ENCODE data around the gene IQGAP2. TPM values are rescaled to one million over a fixed set of nuclear protein-coding genes. Genes with fewer than 3 reads are reported as not detected.
A peak's percentile ranks its signal among the peaks of the same experiment; 100 is the strongest.

IQGAP2 gene
- total RNA-seq, 3 donors from 2014 or later (not counting 1 experiment from before 2014, with no cell fraction given): 172 to 218 (median 207) TPM

DNA sequence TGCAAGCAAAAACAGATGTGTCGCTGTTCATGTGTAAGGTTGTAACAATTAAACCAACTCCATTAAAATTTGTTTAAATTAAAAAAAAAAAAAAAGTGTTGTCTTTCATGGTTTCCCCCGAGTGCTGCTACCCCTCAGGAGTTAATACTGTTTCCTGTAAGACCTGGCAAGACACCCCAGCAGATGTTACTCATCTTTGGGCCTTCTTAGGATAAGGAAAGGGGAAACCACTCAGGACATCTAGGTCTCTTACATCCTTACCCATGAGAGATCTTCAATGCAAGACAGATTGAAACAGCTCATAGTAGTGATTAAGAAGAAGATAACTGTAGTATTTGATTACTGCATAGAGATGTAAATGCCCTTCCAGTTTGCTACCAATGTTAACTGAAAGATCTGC, 279.3 kb downstream of the IQGAP2 start:
- DNase-seq: no peak
- no peak for ATAC-seq
- Mint-ChIP-seq H3K4me1 (peaks cover 14 to 35% of the 10 kb centered on the region in 2 donors), H3K4me3 (no peak overlapping the region), H3K9me3 (no peaks in the 10 kb centered on the region), H3K27ac (peak overlapping the region; percentile 76 to 78), H3K36me3 (peaks cover 29% of the 10 kb centered on the region), H3K27me3 (ENCODE audit: low read depth in 2 of 2) (no peaks in the 10 kb centered on the region)
- H3K9me3 ChIP-seq (ENCODE audit: control insufficient read depth, insufficient read depth, low read length): no peaks in the 10 kb centered on the region
- no CpG with 5 or more reads among the region's 2 CpGs for WGBS (ENCODE audit: insufficient coverage)
- TF ChIP-seq, protein P1, sequence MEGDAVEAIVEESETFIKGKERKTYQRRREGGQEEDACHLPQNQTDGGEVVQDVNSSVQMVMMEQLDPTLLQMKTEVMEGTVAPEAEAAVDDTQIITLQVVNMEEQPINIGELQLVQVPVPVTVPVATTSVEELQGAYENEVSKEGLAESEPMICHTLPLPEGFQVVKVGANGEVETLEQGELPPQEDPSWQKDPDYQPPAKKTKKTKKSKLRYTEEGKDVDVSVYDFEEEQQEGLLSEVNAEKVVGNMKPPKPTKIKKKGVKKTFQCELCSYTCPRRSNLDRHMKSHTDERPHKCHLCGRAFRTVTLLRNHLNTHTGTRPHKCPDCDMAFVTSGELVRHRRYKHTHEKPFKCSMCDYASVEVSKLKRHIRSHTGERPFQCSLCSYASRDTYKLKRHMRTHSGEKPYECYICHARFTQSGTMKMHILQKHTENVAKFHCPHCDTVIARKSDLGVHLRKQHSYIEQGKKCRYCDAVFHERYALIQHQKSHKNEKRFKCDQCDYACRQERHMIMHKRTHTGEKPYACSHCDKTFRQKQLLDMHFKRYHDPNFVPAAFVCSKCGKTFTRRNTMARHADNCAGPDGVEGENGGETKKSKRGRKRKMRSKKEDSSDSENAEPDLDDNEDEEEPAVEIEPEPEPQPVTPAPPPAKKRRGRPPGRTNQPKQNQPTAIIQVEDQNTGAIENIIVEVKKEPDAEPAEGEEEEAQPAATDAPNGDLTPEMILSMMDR (IDR thresholded peaks at IDR 0.05): no peak
- no peak overlapping the region for H3K27ac ChIP-seq (ENCODE audit: low read length)
- no peaks in the 10 kb centered on the region for H3K27me3 ChIP-seq (ENCODE audit: control insufficient read depth, insufficient read depth, low read length)
- no peaks in the 10 kb centered on the region for H3K4me1 ChIP-seq (ENCODE audit: control insufficient read depth, insufficient read depth, low read length)
- intact Hi-C loops (cut with micrococcal nuclease): no loop called here
- peaks cover 55% of the 10 kb centered on the region for H3K36me3 ChIP-seq (ENCODE audit: control insufficient read depth, insufficient read depth, low read length)
- H3K4me3 ChIP-seq (ENCODE audit: low read length): no peak overlapping the region

GRCh38 chr5:76683816-76684731, 281.0 kb downstream of the IQGAP2 start:
- Mint-ChIP-seq H3K27me3 (ENCODE audit: low read depth in 2 of 2) (no peaks in the 10 kb centered on the region), H3K9me3 (no peaks in the 10 kb centered on the region), H3K4me1 (peaks cover 13 to 32% of the 10 kb centered on the region in 2 donors), H3K27ac (peak overlapping the region; percentile 76 to 78), H3K4me3 (no peak overlapping the region), H3K36me3 (peaks cover 37% of the 10 kb centered on the region)
- DNase-seq (no peak), ATAC-seq (no peak)
- 43% methylated on average over 5 of the region's 9 CpGs for WGBS (ENCODE audit: insufficient coverage)
- Histone ChIP-seq H3K9me3 (ENCODE audit: control insufficient read depth, insufficient read depth, low read length) (no peaks in the 10 kb centered on the region), H3K4me1 (ENCODE audit: control insufficient read depth, insufficient read depth, low read length) (no peaks in the 10 kb centered on the region), H3K4me3 (ENCODE audit: low read length) (no peak overlapping the region), H3K36me3 (ENCODE audit: control insufficient read depth, insufficient read depth, low read length) (peaks cover 50% of the 10 kb centered on the region), H3K27ac (ENCODE audit: low read length) (no peak overlapping the region), H3K27me3 (ENCODE audit: control insufficient read depth, insufficient read depth, low read length) (no peaks in the 10 kb centered on the region)
- TF ChIP-seq, protein P1 (IDR thresholded peaks at IDR 0.05): no peak
- intact Hi-C loops (cut with micrococcal nuclease): no loop called here

DNA sequence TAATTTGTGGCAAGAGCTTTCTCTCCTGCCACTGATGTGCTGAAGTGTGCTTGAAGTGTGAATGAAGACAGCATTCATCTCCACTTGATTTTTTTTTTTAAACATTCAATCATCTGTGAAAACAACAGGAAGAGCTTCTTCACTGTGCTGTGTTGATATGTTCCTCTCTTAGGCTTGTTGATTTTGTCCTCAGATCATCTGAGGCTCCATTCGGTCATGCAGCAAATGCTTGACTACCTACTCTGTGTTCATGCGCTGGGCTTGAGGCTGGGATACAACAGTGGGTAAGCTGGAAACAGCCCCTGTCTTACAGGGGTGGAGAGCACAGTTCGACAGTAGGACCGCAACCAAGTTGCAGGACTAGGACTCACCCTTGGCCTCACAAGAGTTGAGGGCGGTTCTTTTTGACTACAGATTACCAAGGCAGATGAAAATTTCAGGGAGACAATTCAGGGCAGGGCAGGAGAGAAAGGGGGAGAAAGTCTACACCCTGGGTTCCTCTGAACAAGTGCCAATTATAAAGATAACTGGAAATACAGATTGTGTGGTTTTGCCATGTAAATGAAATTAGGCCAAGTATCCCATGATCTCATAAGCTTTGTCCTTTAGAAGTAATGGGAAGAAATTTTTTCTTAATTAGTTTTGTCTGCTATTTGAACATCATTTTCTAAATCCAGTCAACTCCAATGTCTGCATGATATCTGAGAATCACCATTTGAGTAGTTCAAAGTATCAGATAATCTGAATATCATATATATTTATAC, 281.9 kb downstream of the IQGAP2 start:
- no peaks in the 10 kb centered on the region for H3K9me3 ChIP-seq (ENCODE audit: control insufficient read depth, insufficient read depth, low read length)
- TF ChIP-seq, protein P1 (IDR thresholded peaks at IDR 0.05): no peak
- H3K4me3 Mint-ChIP-seq: no peak overlapping the region
- H3K4me1 ChIP-seq (ENCODE audit: control insufficient read depth, insufficient read depth, low read length): no peaks in the 10 kb centered on the region
- WGBS (ENCODE audit: insufficient coverage): 89% methylated on average over 5 of the region's 5 CpGs
- no peaks in the 10 kb centered on the region for H3K9me3 Mint-ChIP-seq
- peaks cover 55% of the 10 kb centered on the region for H3K36me3 ChIP-seq (ENCODE audit: control insufficient read depth, insufficient read depth, low read length)
- intact Hi-C loops (cut with micrococcal nuclease): no loop called here
- H3K27ac Mint-ChIP-seq: peak overlapping the region; percentile 52 to 76
- H3K27me3 ChIP-seq (ENCODE audit: control insufficient read depth, insufficient read depth, low read length): no peaks in the 10 kb centered on the region
- no peaks in the 10 kb centered on the region for H3K27me3 Mint-ChIP-seq (ENCODE audit: low read depth in 2 of 2)
- no peak overlapping the region for H3K27ac ChIP-seq (ENCODE audit: low read length)
- DNase-seq (no peak), ATAC-seq (peak in 1 of 3 donors; percentile 18)
- H3K4me1 Mint-ChIP-seq: peaks cover 11 to 30% of the 10 kb centered on the region in 2 donors
- H3K4me3 ChIP-seq (ENCODE audit: low read length): no peak overlapping the region
- H3K36me3 Mint-ChIP-seq: peaks cover 33% of the 10 kb centered on the region
